LoVo (cell line): ENCODE data around the gene TMEM236.

Experiments used
- DNase-seq: peaks from one replicate; pipeline ENCODE4 v3.0.0-alpha.2; 2016; ENCODE audit warnings: low spot score

TMEM236 gene

DNA sequence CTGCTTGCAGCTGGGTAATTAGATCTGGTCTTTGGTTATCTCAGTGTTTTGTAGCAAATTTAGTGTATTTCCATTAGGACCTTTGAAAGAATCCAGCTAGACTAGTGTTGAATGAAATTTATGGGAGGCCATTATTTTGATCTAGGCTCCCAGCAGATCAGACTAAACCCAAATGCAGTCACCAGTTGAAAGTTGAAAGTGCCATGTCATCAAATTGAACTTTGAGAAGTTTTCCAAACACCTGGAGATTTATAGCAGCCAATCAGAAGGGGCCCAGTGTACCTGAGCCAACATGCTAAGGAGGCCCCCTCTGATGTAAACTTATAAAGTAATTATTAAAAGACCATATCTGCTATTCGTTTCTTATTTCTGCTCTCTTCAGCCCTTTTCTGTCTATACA lies 11.3 kb upstream of the TMEM236 start:
- DNase-seq = no peak

DNA sequence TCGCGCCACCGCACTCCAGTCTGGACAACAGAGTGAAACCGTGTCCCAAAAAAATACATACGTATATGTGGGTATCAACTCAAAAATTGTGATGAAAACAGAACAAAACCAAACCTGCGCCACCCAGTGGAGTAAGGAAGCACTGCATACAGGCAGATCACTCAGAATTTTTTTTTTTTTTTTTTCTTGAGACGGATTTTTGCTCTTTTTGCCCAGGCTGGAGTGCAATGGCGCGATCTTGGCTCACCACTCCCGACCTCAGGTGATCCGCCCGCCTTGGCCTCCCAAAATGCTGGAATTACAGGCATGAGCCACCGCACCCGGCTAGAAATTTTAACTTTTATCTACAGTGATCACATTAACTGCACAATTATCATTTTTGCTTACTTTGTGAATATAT lies 9.1 kb upstream of the TMEM236 start:
- peak; percentile 37 for DNase-seq

DNA sequence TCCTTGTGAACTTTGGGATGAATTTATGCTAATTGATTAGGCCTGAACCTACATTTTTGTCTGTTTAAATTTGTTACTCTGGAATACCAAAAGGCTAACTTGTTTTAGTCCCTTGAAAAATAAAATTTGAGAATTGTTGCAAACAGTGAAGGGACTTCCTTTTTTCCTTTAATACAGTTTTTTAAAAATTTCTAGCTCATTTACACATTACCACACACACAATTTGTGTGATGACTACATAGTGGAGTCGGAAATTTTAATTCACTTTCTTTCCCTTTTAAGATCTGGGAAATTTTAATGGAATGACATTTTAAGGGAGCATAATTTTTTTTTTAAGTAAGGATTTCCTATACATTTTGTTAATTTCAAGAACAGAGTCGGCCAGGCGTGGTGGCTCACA lies 8.6 kb upstream of the TMEM236 start:
- no peak for DNase-seq

DNA sequence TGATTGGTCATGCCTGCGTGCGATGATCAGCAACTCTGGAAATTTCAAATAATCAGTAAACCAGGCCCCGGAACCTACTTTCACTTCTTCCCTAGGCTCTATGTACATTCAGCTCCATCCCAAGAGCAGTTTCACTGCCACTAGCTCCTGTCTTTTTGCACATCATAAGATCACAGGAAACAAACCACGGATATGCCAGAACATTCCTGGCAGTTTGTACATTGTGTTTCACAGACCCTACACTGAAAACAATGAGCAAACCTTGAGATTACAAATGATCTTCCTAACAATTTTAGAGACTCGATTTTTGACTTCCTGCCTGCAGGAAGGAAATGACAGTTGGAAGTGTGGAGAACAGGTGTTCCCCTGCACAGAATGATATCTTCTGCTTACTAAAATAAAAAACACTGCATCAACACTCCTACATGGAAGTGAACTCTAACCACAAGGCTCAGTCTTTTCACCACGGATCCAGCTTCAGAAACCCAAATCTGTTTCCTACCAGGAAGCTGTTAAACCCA lies 7.6 kb upstream of the TMEM236 start:
- DNase-seq = no peak

DNA sequence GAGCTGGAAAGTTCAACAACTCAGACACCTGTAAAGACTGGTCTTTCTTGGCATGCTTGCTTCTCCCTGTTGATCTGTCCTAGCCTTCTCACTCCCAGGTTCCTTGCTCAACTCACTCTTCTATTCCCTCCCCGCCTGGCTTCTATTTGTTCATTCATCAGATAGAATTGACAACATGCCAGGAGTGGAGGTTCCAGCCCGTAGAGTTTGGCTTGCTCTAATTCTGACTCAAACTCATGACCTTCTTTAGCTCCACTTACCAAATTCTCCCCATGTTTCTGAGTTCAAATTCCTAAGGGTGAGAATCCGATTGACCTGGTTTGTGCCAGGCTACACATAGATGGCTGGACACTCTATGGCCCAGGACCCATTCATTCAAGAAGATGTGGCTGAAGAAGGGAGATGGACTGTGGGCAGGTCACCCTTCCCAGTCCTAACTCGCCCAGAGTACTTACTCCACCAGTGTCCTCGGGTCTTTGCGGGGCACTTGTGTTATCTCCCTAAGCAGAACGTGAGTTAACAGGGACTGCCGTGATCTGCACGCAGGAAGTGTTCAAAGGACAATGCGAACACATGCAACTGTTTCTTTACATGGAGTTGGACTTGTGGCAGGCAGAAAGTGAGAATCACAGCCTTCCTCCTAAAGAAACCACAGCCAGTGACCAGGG lies 4.0 kb upstream of the TMEM236 start:
- DNase-seq = no peak

DNA sequence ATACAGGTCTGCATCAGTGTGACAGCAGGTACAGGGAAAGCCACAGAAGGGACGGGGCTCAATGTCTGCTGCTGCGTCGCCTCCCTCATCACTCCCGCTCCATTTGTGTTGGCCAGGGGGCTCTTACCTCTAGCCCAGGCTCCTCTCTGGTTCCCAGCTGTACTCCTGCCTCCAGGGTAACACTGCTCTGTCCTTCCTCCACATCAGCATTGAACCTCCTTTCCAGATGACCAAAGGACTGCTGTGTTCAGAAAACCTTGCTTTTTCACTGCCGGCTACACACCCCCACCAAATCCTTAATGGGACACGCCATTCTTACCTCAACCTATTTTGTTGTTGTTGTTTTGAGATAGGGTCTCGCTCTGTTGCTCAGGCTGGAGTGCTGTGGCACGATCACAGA lies 2.1 kb upstream of the TMEM236 start:
- no peak for DNase-seq

DNA sequence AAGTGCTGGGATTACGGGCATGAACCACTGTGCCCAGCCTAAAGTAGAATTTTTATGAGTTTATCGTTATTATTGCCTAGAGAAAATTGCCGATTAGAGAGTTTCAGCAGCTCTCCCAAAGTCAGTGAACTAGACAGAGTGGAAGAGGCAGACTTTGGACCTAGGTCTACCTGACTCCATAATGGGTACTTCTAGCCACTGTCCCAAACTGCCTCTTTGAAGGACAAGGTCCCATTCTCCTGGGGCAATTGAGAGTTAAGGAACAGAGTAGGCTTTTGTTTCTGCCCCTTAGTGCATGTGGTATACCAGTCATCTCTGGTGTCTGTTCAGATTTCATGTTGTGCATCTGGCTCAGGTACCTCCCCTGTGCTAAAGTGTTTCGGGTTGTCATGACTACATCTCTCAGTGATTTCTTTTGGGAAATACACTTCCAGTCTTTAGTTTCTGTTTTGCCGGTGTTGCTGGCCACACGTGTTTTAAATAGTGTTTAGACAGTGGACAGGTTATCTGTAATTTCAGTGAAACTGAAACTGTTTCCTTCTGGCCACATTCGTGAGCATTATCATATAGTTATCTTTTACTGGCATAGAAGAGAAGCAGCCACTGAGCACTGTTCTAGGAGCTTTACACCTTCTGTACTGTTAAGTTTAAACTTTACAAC lies 4.7 kb downstream of the TMEM236 start:
- DNase-seq = no peak

DNA sequence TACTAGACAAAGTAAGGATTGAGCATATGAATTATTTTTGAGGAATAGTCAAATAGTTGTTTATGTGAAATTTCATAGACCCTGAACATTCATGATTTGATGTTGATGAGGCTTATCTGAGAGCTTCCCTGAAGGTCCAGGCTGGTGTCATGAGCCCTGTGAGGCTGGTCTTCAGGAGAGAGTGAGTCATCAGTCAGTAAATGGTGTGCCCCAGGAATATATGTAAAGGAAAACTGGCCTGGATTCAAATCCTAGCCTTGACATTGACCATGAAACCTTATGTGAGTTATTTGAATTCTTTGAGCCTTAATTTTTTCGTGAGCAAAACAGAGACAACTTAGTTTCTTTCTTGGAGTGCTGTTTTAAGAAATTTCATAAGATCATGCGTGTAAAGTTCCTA lies 6.2 kb downstream of the TMEM236 start:
- DNase-seq = peak; percentile 23

DNA sequence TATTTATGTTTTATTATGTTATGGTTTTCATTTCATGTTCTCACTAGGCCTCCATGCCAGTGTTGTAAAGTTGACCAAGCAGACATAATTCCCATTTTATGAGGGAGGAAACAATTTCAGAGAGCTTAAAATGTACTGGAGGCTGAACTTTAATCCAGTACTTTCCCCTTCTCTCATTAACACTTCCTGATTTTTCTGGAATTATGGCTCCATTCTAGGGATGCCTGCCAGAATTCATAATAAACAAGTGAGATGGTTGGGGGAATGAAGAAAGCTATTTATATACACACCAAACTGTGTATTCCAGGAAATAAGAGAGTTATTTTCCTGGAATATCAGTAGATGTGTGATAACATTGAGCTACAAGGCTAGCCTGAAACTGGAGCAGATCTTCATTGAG lies 6.9 kb downstream of the TMEM236 start:
- peak; percentile 8 for DNase-seq

DNA sequence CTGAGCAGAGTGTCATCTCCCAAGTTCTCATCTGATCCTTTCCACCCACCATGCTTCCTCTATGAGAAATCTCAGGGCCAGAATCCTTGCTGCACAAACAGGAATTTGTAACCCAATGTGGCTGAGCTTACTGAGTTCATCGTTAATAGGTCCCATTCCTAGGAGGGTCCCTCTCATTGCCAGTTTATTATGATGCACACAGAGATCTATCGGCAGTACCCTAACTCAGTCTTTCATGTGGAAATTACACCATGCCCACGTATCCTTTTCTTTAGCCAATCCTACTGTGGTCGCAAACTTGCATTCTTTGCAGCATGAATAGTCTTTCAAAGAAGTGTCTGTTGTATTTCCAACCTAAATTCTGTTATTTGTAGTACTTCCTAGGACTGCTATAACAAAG lies 12.1 kb downstream of the TMEM236 start:
- no peak for DNase-seq

DNA sequence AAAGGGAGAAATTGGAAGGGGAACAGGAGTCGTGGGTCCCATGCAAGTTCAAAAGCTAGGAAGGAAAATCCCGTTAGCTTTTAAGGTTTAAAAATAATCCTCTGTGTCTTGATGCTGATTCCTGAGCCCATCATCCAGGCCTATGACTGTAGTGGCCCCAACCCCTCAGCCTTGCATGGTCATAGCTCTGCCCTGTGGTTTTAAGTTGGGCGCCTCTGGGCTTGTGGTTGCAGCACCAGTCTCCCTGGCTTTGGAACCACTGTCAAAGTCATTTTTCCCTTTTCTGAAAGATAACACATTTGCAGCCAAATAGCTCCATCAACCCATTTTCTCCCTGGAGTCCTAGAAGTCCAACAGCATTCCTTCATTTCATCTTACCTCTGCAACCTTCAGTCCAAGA lies 13.6 kb downstream of the TMEM236 start:
- no peak for DNase-seq

DNA sequence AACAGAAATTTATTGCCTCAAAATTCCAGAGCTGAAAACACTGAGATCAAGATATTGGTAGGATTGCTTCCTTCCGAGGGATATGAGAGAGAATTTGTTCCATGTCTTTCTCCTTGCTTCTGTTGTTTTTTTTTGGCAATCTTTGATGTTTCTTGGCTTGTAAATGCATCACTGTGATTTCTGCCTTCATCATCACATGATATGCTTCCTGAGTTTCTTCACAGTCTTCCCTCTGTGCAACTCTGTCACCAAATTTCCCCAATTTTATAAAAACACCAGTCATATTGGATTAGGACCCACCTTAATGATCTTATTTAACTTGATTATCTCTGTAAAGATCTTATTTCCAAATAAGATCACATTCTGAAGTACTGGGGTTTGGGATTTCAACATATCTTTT lies 14.7 kb downstream of the TMEM236 start:
- DNase-seq = no peak

DNA sequence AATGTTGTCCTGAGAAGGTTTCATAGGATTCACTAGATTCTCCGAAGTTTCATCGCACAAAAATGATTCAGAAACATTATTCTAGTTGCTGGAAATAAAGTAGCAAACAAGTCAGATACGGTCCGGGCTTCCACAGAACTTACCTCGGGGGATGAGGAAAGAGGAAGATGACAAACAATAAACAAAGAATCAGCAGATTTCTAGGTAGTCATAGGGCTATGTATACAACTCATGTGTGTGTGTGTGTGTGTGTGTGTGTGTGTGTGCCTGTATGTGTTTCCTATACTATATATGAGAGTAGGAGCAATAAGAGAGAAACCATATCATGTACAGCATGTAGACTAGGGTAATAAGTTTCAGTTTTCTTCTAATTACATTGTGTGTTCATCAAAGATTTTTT lies 16.5 kb downstream of the TMEM236 start:
- DNase-seq = no peak

DNA sequence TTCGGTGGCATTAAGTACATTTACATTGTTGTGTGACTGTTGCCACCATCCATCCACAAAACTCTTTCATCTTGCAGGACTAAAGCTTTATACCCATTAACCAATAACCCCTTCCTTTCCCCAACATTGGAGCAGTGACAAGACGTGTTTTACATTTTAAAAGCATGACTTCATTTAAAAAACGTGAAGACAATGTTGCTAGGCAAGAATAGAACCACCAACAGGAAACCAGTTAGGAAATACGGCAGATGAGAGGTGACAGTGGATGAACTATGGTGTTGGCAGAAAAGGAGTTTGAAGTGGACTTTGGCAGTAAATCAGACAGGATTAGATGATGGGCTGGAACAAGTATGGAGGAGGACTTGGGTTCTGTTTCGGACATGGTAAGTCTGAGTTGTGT lies 17.0 kb downstream of the TMEM236 start:
- peak; percentile 9 for DNase-seq

DNA sequence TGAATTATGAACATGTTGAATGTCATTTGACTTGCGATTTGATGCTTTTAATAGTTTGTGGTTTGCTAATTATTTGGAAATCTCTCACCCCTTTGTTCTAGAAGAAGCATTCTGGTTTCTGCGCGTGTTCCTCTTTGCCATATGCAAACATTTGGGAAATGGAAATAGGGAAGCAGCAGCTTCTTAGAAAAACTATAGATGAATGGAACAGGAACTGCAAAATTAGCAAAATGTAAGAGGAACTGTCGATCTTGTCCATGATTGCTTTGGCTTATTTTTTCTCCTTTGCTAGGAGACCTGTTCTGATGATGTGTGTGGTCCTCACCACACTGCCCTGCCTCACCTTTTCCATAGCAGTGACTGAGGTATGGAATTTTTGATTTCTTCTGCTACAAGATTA lies 19.0 kb downstream of the TMEM236 start:
- no peak for DNase-seq

DNA sequence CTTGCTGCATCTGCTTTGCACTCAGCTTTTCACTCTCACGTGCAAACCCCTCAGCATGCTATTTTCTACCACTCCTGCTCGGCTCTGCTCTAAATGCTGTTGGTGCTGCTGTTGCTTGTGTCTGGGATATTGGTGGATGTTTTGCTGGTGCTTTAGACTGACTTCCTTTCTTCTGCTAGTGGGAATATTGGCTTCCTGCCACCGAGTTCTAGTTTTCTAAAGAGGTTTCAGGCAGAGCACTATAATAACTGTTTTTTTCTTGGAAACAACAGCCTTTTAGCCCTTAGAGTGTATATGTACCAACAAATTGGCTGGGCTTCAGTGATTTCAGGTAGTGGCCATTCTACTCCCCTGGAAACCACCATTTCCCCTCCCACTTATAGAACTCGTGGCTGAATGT lies 27.8 kb downstream of the TMEM236 start:
- no peak for DNase-seq

DNA sequence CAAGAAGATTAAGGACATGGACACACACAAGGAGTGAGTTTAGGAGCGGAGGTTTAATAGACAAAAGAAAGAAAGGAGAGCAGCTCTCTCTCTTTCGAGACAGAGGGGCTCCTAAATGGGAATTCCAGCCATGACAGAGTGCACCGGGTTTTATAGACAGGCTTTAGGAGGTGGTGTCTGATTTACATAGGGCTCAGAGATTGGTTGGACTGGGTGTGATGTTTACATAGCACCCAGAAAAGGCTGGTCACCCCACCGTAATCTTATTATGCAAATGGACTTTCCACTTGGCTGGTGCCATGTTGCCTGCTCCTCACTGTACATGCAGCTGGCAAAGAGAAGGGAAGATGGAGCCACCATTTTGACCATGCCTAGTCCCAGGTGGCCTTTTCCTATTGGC lies 28.7 kb downstream of the TMEM236 start:
- DNase-seq = no peak

DNA sequence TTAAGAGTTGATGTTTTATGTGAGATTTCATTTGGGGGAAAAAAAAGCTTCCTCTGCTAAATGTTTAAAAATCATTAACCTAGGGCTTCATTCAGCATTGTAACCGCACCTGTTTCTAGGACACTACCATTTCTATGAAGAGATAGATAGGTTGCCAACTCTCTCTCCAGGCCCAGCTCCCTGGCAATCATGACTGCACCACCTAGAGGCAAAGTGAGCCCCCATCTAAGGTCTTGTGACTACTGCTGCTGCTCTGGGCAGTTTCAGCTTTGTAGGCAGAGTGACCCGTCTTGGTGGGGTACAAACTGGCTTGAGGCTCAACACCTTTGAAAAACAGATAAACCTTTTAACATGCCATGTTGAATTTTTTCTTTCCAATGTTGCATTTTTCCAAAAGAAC lies 29.9 kb downstream of the TMEM236 start:
- no peak for DNase-seq

DNA sequence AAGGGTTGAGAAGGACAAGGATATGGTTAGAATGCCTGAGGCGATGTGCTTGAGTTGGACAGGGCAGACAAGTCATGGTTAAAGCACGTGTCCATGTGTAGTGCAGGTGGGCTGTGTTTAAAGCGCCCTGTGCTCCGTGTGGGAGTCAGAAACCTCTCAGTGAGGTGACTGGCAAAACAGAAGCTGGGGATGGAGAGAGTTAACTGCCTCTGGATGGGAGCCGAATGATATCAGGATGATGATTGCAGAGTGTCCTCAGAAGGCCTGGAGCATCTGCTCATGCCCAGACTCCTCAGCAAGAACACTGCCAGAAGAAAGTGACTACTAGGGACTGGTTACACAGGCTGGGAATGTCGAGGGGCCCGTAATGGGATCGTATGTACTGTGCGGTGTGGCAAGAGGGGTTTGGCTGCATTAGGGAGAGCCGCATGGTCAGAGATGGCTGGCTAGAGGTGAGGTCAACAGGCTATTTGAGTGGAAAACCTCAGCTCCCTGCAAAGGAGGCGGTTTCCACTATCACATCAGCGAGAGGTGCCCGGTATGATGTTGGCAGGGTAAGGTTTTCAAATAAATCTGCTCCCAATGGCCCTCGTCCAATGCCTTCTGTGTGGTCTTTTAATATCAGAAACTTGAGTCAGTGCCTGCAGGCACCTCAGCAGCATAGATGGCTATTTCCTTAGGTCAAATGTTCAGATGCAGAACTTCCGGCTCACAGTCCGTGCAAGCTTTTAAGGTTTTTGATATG lies 31.1 kb downstream of the TMEM236 start:
- no peak for DNase-seq

DNA sequence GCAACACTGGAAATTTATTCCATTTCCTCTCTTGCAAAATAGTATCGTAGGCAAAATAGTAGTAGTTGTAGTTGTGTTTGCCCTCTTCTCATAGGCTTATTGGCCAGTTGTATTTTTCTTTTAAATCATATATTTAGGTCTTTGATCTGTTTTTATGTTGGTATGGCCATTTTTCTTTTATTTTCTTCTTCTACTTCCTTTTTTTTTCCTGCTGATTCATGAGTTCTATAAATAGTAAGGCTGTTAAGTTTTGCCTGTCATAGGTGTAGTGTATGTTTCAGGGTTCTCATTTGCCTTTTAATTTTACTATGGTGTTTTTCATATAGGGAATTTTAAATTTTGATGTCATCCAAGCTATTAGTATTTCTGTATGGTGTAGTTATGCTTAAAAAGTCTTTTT lies 31.8 kb downstream of the TMEM236 start:
- no peak for DNase-seq

DNA sequence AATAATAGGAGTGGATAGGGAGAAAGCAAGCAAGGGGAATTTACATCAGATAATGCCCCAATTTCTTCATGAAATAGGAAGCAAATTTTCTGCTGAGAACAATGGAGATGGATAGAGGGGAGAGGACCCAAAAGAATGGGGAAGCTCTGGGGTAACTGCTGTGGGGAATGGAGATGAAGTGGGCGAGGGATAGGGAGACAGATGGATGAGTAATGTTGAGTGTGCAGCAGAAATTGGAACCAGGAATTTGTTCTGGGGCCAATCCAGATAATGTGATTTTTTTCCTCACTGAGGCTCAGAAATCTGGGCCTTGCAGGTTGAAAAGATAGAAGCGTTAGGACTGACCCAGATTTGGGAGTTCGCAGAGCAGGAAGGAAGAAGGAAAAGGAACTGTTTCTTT lies 32.7 kb downstream of the TMEM236 start:
- no peak for DNase-seq

DNA sequence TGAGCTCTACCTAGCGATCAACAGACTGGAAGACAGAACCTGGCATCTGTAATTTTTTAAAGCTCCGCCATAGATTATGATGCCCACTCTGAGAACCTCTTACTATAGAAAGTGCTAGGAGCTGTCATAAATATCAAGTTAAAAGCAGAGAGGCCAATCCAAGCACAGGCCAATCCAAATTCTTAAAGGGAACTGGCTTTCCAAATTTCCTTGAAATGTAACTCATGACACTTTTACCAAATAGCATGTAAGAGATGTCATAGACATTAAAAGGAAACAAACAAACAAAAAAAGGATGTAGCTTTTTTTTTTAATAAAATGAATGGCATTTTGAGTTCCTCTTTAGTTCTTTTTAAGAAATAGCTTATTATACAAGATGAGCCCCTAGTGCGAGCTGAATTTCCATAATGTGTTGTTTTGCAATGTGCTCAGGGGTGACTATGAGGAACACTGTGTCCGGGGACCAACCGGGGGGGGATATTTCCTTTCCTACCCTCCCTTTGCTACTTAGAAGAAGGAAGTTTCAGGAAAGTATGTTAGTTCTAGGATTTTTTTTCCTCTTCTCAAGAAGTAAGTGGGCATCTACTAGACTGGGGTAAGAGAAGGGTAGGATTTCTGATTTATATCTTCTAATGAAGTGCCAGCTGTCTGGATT lies 33.4 kb downstream of the TMEM236 start:
- DNase-seq = no peak
